ENCODE results near the gene RASD1.
"Not testable (repeated sequence)": the region's sequence is repeated elsewhere in the genome, so short reads cannot be mapped to it uniquely, and the experiment has no call there.

RASD1 gene

DNA sequence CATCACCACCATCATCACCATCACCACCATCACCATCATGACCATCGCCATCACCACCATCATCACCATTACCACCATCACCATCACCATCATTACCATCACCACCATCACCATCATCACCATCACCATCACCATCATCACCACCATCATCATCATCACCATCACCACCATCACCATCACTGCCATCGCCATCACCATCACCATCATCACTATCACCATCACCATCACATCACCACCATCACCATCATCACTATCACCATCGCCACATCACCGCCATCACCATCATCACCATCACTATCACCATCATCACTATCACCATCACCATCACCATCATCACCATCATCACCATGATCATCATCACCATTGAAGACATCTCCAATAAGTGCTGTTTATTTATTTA is 36.2 kb downstream of the RASD1 start:
- H3K4me3 ChIP-seq (ENCODE audit: low read depth, low read length), result no peak overlapping the region

DNA sequence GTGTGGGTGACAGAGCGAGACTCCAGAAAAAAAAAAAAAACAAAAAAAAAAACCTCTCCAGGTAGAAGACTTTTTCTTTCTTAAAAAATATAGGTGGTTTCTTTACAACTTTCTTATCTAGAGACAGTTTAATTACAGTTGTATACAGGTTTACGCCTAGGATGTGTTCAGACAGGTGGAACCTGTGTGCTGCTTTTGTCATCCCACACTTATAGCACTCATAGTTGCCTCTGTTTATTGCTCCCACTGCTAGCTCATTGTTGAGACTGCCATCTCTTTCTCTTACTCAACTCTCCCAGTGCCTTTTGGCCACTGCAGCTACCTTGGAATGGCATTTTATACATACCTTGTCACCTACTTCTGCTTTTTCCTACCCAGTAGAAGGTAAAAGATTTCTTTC is 38.5 kb downstream of the RASD1 start:
- TF ChIP-seq, protein P1, sequence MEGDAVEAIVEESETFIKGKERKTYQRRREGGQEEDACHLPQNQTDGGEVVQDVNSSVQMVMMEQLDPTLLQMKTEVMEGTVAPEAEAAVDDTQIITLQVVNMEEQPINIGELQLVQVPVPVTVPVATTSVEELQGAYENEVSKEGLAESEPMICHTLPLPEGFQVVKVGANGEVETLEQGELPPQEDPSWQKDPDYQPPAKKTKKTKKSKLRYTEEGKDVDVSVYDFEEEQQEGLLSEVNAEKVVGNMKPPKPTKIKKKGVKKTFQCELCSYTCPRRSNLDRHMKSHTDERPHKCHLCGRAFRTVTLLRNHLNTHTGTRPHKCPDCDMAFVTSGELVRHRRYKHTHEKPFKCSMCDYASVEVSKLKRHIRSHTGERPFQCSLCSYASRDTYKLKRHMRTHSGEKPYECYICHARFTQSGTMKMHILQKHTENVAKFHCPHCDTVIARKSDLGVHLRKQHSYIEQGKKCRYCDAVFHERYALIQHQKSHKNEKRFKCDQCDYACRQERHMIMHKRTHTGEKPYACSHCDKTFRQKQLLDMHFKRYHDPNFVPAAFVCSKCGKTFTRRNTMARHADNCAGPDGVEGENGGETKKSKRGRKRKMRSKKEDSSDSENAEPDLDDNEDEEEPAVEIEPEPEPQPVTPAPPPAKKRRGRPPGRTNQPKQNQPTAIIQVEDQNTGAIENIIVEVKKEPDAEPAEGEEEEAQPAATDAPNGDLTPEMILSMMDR (IDR thresholded peaks at IDR 0.05; ENCODE audit: borderline replicate concordance, insufficient read depth, low read depth, low read length), result no peak
- no peak overlapping the region for H3K4me3 ChIP-seq (ENCODE audit: low read depth, low read length)

More for the DNA sequence above, 36.2 kb downstream of the RASD1 start:
- TF ChIP-seq, protein P1 (IDR thresholded peaks at IDR 0.05; ENCODE audit: borderline replicate concordance, insufficient read depth, low read depth, low read length), result no peak

DNA sequence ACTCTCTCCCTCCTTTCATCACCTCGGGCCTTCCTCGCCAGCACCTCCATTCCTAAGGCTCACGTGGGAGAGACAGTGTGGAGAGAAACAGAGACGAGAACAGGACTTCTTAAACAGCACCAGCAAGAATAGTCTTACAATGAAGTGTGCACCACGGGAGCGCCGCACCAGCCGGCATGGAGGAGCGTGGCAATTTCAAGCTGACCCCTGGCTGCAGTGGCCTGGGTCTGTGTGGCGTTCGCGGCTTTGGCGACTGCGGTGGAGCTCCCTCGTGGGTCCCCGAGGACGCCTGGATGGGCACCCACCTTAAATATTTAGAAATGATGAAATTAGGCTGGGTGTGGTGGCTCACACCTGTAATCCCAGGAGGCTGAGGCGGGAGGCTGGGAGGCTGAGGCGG is 39.9 kb downstream of the RASD1 start:
- TF ChIP-seq, protein P1 (IDR thresholded peaks at IDR 0.05; ENCODE audit: borderline replicate concordance, insufficient read depth, low read depth, low read length), result no peak
- no peak overlapping the region for H3K4me3 ChIP-seq (ENCODE audit: low read depth, low read length)

DNA sequence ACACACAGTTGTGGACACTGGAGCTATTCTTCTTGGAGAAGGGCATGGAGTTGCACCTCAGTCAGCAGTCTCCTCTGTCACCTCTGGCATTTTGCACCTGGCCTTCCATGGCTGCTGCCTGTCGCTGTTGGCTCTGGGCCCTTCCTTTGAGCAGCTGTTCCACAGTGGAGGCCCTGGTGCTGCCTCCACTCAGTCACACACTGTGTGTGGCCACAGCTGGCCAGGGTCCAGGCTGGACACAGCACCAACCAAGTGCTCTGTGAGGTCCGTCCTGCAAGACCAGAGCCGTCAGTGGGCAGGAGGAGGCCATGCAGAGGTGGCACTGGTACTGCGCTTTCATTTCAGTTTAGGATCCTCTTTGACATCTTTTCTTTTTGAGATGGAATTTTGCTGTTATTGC is 41.0 kb downstream of the RASD1 start:
- H3K4me3 ChIP-seq (ENCODE audit: low read depth, low read length), result no peak overlapping the region
- TF ChIP-seq, protein P1 (IDR thresholded peaks at IDR 0.05; ENCODE audit: borderline replicate concordance, insufficient read depth, low read depth, low read length), result no peak

DNA sequence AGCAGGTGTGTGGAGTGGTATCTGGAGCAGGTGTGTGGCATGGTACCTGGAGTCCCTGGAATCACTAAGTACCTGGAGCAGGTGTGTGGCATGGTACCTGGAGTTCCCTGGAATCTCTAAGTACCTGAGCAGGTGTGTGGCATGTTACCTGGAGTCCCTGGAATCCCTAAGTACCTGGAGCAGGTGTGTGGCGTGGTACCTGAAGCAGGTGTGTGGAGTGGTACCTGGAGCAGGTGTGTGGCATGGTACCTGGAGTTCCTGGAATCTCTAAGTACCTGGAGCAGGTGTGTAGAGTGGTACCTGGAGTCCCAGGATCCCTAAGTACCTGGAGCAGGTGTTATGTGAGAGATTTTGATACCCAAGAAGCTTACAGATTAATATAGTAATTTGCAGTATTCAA is 41.5 kb downstream of the RASD1 start:
- H3K4me3 ChIP-seq (ENCODE audit: low read depth, low read length), result not testable (repeated sequence)

DNA sequence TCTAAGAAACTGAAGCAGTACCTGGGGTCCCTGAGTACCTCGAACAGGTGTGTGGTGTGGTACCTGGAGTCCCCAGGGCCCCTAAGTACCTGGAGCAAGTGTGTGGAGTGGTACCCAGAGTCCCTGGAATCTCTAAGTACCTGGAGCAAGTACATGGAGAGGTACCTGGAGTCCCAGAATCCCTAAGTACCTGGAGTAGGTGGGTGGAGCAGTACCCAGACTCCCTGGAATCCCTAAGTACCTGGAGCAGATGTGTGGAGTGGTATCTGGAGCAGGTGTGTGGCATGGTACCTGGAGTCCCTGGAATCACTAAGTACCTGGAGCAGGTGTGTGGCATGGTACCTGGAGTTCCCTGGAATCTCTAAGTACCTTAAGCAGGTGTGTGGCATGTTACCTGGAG is 41.9 kb downstream of the RASD1 start:
- TF ChIP-seq, protein P1 (IDR thresholded peaks at IDR 0.05; ENCODE audit: borderline replicate concordance, insufficient read depth, low read depth, low read length), result no peak
- H3K4me3 ChIP-seq (ENCODE audit: low read depth, low read length), result no peak overlapping the region

DNA sequence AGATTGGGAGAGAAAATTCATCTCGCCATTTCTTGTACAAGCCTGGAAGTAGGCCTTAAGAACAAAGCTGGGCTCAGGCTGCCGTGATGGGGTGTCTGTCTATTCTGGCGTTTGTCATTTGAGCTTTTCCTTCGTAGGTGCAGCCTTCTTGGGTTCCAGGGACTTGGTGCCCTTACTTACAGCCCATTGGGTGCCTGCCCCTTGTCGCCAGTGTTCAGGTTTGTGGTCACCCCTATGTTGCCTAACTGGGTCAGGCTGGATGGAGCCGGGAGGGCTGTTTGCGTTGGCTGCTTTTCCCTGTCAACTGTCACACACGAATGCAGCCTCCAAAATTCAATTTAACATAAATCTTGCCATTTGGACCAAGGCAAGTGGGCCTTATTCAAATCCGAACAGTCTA is 43.1 kb downstream of the RASD1 start:
- TF ChIP-seq, protein P1 (IDR thresholded peaks at IDR 0.05; ENCODE audit: borderline replicate concordance, insufficient read depth, low read depth, low read length), result no peak
- H3K4me3 ChIP-seq (ENCODE audit: low read depth, low read length), result no peak overlapping the region

DNA sequence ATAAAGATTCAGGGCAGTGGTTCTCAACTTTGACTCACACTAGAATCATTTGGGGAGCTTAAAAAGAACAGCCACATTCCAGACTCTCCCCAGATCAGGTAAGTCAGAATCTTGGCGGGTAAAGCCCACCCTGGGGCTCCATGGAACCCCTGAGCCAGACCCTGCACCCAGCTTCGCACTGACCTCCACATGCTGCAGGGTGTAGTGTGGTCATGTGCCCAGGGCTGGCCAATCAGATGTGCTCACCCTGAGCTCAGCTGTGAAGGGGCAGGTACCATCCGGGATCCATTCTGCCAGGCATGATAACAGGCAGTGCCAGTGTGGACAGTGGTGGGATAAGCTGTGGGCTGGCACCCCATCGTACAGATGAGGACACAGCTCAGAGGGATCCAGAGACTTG is 47.5 kb downstream of the RASD1 start:
- TF ChIP-seq, protein P1 (IDR thresholded peaks at IDR 0.05; ENCODE audit: borderline replicate concordance, insufficient read depth, low read depth, low read length), result no peak
- H3K4me3 ChIP-seq (ENCODE audit: low read depth, low read length), result no peak overlapping the region
